ENCODE results near the gene CAMTA1. TPM values are rescaled to one million over a fixed set of nuclear protein-coding genes. Genes with fewer than 3 reads are reported as not detected.

CAMTA1 gene
- total RNA-seq, 1 donor, result 71.6 TPM

GRCh38 chr1:7642418-7642704 lies 857.1 kb downstream of the CAMTA1 start:
- Histone ChIP-seq H3K4me3 (ENCODE audit: low read length) (no peak overlapping the region), H3K27me3 (ENCODE audit: insufficient read depth, low read length) (no peaks in the 10 kb centered on the region), H3K4me1 (ENCODE audit: insufficient read depth, low read length) (no peaks in the 10 kb centered on the region), H3K9me3 (ENCODE audit: low read depth, low read length) (no peaks in the 10 kb centered on the region)

DNA sequence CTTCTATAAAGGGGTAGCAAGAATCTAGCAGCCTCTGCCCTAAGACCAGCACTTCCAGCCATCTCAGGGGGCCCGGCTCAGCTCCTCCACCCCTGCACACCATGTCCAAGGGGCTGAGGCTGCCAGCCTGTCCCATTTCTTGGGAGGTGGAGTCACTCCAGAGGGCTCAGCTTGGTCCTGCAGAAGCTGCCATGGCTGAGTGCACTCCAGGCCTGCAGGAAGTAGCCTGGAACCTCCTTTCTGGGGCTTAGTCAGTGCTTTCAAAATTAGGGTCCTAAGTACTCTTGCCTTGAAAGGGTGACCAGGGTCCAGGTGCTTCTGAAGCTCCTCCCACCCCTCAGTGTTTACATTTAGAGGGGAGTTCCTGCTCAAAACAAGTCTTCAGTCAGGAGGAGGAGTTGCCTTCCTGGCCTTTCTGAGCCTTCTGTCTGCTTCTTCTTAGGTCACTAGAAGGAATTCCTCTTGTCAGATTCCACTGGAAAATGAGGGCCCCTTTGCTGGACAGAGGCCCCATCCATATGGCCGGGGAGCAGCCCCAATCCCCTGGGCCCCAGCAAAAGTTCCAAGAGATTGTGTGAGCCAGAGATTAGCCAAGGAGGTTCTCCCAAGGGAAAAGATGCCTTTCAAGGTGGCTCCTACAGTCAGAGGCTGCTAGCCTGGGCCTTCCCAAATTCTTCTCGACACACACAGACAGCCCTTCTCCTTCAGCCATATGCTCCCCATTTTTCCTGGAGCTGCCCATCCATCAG lies 857.7 kb downstream of the CAMTA1 start:
- no peaks in the 10 kb centered on the region for H3K4me1 ChIP-seq (ENCODE audit: insufficient read depth, low read length)
- H3K9me3 ChIP-seq (ENCODE audit: low read depth, low read length), result no peaks in the 10 kb centered on the region
- H3K27me3 ChIP-seq (ENCODE audit: insufficient read depth, low read length), result no peaks in the 10 kb centered on the region
- no peak overlapping the region for H3K4me3 ChIP-seq (ENCODE audit: low read length)

GRCh38 chr1:7643530-7643929 lies 858.3 kb downstream of the CAMTA1 start:
- Histone ChIP-seq H3K27me3 (ENCODE audit: insufficient read depth, low read length) (no peaks in the 10 kb centered on the region), H3K4me3 (ENCODE audit: low read length) (no peak overlapping the region), H3K4me1 (ENCODE audit: insufficient read depth, low read length) (no peaks in the 10 kb centered on the region), H3K9me3 (ENCODE audit: low read depth, low read length) (no peaks in the 10 kb centered on the region)

DNA sequence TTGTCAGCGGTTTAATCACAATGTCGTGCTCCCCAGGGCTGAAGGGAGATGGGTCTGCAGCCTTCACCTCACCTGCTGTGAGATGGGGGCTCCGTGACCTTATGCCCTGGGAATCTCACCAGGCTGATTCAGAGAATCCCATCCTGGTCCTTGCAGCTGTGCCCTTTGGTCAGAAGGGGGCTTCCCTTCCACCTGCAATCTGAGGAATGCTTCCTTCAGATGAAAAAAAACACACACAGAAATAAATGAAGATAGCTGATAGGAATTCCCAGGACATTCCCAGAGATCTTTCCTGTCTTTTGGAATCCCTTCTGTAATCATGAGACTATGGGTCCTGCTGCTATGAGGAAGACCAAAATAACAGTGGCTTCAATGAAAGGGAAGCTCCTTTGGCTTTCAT lies 858.8 kb downstream of the CAMTA1 start:
- Histone ChIP-seq H3K4me1 (ENCODE audit: insufficient read depth, low read length) (peaks cover 3% of the 10 kb centered on the region), H3K27me3 (ENCODE audit: insufficient read depth, low read length) (no peaks in the 10 kb centered on the region), H3K4me3 (ENCODE audit: low read length) (no peak overlapping the region), H3K9me3 (ENCODE audit: low read depth, low read length) (no peaks in the 10 kb centered on the region)

GRCh38 chr1:7644961-7645750 lies 859.9 kb downstream of the CAMTA1 start:
- Histone ChIP-seq H3K4me3 (ENCODE audit: low read length) (no peak overlapping the region), H3K27me3 (ENCODE audit: insufficient read depth, low read length) (no peaks in the 10 kb centered on the region), H3K9me3 (ENCODE audit: low read depth, low read length) (no peaks in the 10 kb centered on the region), H3K4me1 (ENCODE audit: insufficient read depth, low read length) (peaks cover 5% of the 10 kb centered on the region)

DNA sequence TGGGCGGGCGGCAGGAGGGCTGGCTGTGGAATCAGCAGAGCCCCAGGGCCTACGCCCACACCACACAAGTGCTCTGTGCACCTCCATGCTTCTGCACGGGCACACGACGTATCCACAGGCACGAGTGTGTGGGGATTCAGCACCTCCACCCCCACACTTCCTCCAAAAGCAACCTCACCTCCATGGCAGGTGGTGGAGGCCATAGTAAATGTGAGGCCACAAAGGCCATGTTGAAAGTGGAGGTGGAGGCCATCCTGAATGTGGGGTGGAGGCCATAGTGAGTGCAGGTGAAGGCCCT lies 860.4 kb downstream of the CAMTA1 start:
- no peaks in the 10 kb centered on the region for H3K9me3 ChIP-seq (ENCODE audit: low read depth, low read length)
- H3K4me3 ChIP-seq (ENCODE audit: low read length), result no peak overlapping the region
- no peaks in the 10 kb centered on the region for H3K27me3 ChIP-seq (ENCODE audit: insufficient read depth, low read length)
- H3K4me1 ChIP-seq (ENCODE audit: insufficient read depth, low read length), result peaks cover 5% of the 10 kb centered on the region

DNA sequence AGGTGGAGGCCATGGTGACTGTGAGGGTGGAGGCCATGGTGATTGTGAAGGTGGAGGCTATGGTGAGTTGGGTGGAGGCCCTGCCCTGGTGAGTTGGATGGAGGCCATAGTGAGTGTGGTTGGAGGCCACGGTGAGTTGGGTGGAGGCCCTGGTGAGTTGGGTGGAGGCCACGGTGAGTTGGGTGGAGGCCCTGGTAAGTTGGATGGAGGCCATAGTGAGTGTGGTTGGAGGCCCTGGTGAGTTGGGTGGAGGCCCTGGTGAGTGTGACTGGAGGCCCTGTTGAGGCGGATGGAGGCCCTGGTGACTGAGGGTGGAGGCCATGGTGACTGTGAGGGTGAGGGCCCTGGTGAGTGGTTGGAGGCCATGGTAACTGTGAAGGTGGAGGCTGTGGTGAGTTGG lies 860.9 kb downstream of the CAMTA1 start:
- Histone ChIP-seq H3K4me3 (ENCODE audit: low read length) (no peak overlapping the region), H3K9me3 (ENCODE audit: low read depth, low read length) (no peaks in the 10 kb centered on the region), H3K4me1 (ENCODE audit: insufficient read depth, low read length) (peaks cover 5% of the 10 kb centered on the region), H3K27me3 (ENCODE audit: insufficient read depth, low read length) (no peaks in the 10 kb centered on the region)

GRCh38 chr1:7646981-7647901 lies 862.0 kb downstream of the CAMTA1 start:
- Histone ChIP-seq H3K27me3 (ENCODE audit: insufficient read depth, low read length) (no peaks in the 10 kb centered on the region), H3K9me3 (ENCODE audit: low read depth, low read length) (no peaks in the 10 kb centered on the region), H3K4me3 (ENCODE audit: low read length) (no peak overlapping the region), H3K4me1 (ENCODE audit: insufficient read depth, low read length) (peaks cover 5% of the 10 kb centered on the region)

DNA sequence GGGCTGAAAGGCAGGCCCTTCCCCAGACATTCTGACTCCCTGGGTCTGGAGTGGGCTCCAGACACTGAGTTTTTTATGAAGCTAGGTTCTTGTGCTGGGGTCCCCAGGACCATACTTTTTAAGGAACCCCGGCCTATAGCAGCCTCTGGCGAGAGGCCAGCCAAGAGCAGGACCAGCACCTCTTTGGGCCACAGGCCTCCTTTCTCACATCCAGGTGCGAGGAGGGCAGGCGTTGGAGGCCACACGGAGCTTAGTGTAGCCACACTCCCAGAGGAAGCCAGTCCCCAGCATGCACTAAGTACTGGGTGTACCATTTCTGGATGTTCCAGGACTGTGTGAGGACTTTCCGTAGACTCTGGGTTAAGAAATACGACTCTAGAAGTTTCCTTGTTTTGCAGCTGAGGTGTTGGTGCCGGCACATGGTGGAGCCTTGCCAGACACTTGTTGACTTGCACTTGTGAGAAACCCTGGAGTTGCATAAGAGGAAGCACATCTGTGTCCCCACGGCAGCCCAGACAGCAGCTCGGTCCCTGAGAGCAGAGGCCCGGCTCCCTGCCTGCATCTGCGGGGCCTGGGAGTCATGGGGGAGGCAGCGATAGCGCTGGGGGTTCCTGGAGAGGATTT lies 863.6 kb downstream of the CAMTA1 start:
- Histone ChIP-seq H3K4me3 (ENCODE audit: low read length) (no peak overlapping the region), H3K9me3 (ENCODE audit: low read depth, low read length) (no peaks in the 10 kb centered on the region), H3K4me1 (ENCODE audit: insufficient read depth, low read length) (peaks cover 5% of the 10 kb centered on the region), H3K27me3 (ENCODE audit: insufficient read depth, low read length) (no peaks in the 10 kb centered on the region)

GRCh38 chr1:7650801-7651200 lies 865.5 kb downstream of the CAMTA1 start:
- no peaks in the 10 kb centered on the region for H3K27me3 ChIP-seq (ENCODE audit: insufficient read depth, low read length)
- H3K9me3 ChIP-seq (ENCODE audit: low read depth, low read length), result no peaks in the 10 kb centered on the region
- no peak overlapping the region for H3K4me3 ChIP-seq (ENCODE audit: low read length)
- H3K4me1 ChIP-seq (ENCODE audit: insufficient read depth, low read length), result peaks cover 5% of the 10 kb centered on the region

- Histone ChIP-seq H3K27me3 (ENCODE audit: insufficient read depth, low read length) (no peaks in the 10 kb centered on the region), H3K4me1 (ENCODE audit: insufficient read depth, low read length) (peaks cover 5% of the 10 kb centered on the region), H3K9me3 (ENCODE audit: low read depth, low read length) (no peaks in the 10 kb centered on the region), H3K4me3 (ENCODE audit: low read length) (no peak overlapping the region)
Measured at GRCh38 chr1:7651203-7651602, 865.9 kb downstream of the CAMTA1 start.

- no peak overlapping the region for H3K4me3 ChIP-seq (ENCODE audit: low read length)
- H3K9me3 ChIP-seq (ENCODE audit: low read depth, low read length), result no peaks in the 10 kb centered on the region
- H3K27me3 ChIP-seq (ENCODE audit: insufficient read depth, low read length), result no peaks in the 10 kb centered on the region
- peaks cover 5% of the 10 kb centered on the region for H3K4me1 ChIP-seq (ENCODE audit: insufficient read depth, low read length)
Measured at GRCh38 chr1:7652061-7652460, 866.8 kb downstream of the CAMTA1 start.

- H3K27me3 ChIP-seq (ENCODE audit: insufficient read depth, low read length), result no peaks in the 10 kb centered on the region
- no peaks in the 10 kb centered on the region for H3K9me3 ChIP-seq (ENCODE audit: low read depth, low read length)
Measured at GRCh38 chr1:7652515-7653098, 867.4 kb downstream of the CAMTA1 start.

DNA sequence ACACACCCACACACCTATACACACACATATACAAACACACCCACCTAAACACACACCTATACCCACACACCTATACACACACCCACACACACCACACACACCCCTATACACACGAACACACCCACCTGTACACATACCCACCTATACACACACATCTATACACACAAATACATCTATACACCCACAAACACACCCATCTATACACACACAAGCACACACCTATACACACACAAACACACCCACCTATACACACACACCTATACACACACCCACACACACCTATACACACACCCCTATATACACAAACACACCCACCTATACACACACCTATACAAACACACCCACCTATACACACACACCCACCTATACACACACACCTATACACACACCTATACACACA lies 869.5 kb downstream of the CAMTA1 start:
- Histone ChIP-seq H3K27me3 (ENCODE audit: insufficient read depth, low read length) (no peaks in the 10 kb centered on the region), H3K4me3 (ENCODE audit: low read length) (no peak overlapping the region), H3K9me3 (ENCODE audit: low read depth, low read length) (no peaks in the 10 kb centered on the region), H3K4me1 (ENCODE audit: insufficient read depth, low read length) (no peaks in the 10 kb centered on the region)

More at GRCh38 chr1:7652515-7653098, 867.4 kb downstream of the CAMTA1 start:
- Histone ChIP-seq H3K4me1 (ENCODE audit: insufficient read depth, low read length) (peaks cover 5% of the 10 kb centered on the region), H3K4me3 (ENCODE audit: low read length) (no peak overlapping the region)
